SKM-1 treated with dmso at 0.1 percent for 144 hours (cell line): ENCODE measurements around the gene PREX1.
A peak's percentile ranks its signal among the peaks of the same experiment; 100 is the strongest.

Experiments used
- DNase-seq: peaks from one replicate; lab custom pipeline; 2025; ENCODE audit not compliant: unreplicated experiment; lab: John Stamatoyannopoulos, UW

PREX1 gene

DNA sequence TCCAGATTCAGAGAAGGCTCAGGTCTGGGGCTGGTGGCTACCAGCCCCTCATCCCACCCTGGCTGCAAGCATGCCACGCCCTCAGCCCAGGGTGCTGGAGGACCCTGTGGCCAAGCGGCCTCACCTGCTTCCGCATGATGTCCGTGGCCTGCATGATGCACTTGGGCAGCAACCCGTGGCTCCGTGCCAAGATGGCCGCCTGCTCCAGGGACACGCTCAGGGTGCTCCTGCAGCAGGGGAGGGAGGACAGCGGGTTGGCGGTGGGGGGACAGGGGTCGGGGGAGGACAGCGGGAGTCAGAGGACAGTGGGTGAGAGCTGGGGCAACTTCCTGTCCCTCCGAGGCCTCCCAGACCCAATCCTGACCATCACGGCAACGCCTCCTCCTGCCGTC lies 200.1 kb downstream of the PREX1 start:
- no peak for DNase-seq

DNA sequence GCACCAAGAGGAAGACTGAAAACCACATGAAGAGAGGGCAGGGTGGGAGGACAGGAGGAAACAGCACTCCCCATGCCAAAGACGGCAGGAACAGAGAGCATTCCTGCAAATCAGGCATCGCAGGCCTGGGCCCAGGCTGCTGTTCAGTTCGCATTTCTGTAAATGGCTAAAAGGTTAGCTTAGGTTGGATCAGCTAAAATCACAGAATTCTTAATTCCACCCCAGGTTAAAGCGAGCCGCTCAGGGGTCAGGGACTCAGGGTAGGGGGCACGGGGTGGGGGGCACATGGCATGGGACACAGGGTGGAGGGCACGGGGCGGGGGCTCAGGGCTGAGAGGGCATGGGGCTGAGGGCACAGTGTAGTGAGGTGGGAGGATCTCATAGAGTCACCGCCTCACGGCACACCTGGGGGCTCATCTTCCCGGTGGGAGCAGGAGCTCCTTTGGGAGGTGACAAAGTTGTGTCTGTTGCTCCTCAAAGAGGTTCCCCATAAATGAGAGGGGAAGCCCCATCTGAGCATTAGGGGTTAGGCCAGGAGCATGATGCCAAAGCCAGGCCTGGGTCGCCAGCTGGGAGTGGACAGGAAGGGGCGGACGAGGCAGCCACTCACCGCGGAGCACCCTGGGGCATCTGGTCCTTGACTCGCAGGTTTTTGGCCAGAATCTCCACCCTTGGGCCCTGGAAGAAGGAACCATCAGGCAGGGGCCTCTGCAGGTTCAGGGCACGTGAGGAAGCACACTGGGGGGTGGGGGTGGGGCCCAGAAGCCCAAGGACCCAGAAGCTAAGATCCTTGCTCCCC lies 200.7 kb downstream of the PREX1 start:
- no peak for DNase-seq

- peak; percentile 74 for DNase-seq
Measured at GRCh38 chr20:48626226-48626937, 201.4 kb downstream of the PREX1 start.

DNA sequence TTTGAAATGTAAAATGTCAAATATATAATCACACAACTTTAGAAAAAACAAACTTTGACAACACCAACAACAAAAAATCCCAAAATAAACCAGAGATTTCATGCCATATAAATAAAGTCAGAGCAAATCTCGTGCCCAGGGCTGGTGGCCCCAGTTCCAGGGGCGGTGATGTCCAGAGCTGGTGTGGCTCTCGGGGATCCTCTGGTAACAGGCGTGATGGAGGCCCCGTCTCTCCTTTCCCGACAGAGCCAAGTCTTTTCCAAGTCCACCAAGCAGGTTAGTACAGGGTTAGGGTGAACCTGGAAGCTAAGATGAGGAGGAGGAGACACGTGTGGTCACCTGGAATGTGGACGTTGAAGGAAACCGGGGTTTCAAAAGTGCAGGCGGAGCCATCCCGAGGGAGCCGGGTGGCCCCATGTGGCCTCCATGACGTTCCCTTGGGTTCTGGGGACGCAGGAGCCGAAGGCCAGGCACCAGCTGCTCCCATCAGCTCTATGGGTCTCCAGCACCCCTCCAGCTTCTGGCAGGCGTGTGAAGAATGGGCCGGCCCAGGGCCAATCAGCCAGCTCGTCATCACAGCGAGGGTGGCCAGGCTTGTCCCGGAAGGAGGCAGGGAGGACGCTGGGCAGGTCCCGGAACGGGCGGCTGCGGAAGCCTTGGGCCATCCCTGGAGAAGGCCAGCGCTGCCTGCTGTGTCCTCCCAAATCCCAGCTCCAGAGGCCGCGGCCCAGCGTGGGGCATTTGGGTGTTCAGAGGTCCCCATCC lies 202.5 kb downstream of the PREX1 start:
- DNase-seq, result no peak

DNA sequence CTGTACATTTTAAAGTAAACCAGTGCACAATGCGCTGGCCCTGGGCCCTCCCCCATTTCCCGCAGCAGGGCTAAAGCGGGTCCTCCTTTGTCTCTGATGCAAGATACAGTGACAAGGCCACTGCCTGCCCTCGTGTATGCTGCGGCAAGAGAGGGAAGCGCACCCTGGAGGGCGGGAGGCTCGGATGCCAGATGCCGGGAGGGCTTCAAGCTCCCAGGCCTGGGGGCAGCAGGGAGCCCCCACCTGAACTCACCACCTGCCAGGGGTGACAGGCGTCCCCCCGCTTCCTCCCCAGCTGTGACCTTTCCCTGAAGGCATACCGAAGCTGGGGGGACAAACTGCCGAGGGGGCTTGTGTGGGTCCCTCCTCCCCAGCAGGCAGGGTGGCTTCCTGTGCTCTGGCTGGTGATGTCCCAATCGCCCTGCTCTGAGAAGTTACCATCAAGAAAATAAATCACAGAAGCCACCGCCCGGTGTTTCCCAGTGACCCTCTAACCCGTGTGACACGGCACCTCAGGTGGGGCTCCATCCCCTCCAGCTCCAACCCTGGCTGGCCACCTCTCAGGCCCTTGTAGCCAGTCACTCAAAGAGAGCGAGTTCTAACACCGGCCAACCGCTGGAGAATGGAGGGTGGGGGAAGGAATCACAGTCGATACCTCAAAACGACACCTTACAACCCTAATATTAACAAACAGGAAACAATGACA lies 203.3 kb downstream of the PREX1 start:
- no peak for DNase-seq

GRCh38 chr20:48623906-48624265 lies 203.9 kb downstream of the PREX1 start:
- DNase-seq, result no peak

GRCh38 chr20:48623176-48623905 lies 204.5 kb downstream of the PREX1 start:
- DNase-seq, result no peak

DNA sequence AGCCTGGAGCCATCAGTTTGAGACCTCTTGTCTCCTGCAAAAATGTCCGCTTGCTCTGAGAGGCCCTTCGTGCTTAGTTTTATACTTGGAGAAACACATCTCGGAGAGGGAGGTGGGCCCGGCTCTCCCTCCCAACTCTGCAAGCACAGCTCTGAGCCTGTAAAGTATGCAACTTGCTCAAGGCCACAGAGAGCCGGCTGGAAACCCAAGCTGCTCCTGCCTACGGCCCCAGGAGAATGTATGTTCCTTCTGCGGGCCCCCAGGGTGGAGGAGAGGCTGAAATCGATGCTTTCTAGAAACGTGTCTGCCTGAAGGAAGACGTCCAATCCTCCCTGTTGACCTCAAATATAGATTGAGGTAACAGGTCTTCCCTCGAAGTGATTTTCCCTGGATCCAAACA lies 205.4 kb downstream of the PREX1 start:
- DNase-seq, result no peak

GRCh38 chr20:48621376-48622078 lies 206.3 kb downstream of the PREX1 start:
- no peak for DNase-seq

DNA sequence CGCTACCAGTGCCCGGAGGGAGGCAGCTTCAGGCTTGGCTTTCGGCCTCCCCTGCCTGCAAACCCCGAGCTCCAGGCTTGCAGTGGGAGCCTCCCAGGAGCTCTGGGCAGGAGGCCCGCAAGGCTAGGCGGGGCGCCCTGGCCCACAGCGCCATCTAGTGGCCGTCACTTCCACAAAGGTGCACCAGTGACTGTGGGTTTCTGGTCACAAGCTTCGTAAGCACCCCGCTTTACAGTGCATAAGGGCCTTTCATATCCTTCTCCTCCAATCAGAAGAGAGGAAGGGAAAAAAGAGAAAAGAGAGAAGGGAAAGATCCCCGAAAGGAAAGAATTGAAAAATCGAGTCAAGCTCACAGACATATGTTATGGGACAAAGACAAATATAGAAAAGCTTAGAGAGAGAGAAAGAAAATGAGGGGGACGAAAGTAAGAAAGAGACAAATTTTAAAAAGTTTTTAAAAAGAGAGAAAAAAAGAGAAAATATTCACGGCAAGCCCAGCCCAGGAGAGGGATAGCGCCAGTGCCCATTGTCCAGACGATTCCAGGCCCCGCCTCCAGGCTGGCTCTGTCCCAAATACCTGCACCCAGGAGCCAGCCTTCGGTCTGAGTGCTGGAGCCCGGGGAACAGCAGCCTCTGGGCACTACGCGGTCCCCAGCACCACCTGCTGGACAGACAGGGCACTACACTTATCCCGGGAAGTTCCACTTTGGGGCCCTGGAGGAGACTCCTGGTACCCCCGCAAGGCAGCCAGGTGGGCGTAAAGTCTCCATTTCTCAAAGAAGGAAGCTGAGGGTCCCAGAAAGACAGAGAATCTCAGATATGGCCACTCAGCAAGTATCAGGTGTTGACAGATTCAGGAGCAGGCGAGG lies 207.1 kb downstream of the PREX1 start:
- peak; percentile 77 for DNase-seq

- no peak for DNase-seq
Measured at GRCh38 chr20:48620154-48620506, 207.7 kb downstream of the PREX1 start.

GRCh38 chr20:48619126-48620101 lies 208.4 kb downstream of the PREX1 start:
- no peak for DNase-seq

GRCh38 chr20:48618631-48619030 lies 209.2 kb downstream of the PREX1 start:
- DNase-seq, result no peak

DNA sequence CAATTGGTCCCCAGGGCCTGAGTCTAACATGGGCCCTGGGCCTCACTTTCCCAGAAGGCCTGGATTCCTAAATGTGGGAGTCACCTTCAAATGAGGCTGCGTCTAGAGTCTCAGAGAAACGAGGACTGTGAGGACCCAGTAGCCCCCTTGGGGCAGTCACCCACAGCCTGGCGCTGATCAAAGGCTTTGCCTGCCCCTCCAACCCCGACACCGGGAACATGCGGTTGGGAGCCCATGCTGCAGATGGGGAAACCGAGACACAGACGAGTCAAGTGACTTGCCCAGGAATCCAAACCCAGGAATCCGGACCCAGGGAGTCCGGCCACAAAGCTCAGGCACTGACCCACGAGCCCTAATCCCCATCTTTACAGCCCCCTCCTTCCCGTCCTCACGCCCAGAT lies 209.7 kb downstream of the PREX1 start:
- no peak for DNase-seq

DNA sequence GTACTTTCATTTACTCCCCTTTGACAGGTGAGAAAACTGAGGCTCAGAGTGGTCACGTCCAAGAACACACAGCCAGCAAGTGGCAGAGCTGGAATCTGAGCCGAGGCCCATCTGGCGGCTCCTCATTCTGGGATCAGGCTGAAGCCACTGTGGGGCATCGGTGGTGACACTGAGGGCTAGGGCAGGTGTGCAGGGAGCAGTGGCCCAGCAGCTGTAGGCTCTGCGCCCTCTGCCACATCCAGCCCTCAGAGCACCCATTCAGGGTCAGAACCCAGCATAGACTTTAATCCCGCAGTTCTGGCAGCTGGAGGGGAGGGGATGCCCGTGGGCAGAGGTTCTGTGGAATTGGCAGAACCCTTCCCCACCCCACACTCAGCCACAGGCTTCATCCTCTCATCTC lies 210.3 kb downstream of the PREX1 start:
- DNase-seq, result no peak

- DNase-seq, result no peak
Measured at GRCh38 chr20:48616481-48616880, 211.3 kb downstream of the PREX1 start.

DNA sequence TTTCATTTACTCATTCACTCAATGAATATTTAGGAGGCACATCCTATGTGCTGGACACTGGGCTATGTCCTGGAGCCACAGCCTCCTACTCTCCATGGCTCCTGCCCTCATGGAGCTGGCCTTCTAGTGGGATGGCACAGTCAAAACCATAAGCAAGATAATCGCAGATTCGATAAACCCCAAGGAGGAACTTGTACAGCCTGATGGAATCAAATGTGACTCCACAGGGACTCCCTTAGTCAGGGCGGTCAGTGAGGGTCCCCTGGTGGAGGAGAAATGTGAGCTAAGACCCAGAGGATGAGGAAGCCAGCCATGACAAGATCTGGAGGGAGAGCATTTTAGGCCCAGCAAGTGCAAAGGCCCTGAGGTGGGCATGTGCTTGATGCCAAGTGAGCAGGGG lies 211.9 kb downstream of the PREX1 start:
- DNase-seq, result no peak
